HFFc6 (cell line): Measurements from ENCODE around the gene ADK. TPM values are rescaled to one million over a fixed set of nuclear protein-coding genes. Genes with fewer than 3 reads are reported as not detected.
"Not testable (repeated sequence)": the region's sequence is repeated elsewhere in the genome, so short reads cannot be mapped to it uniquely, and the experiment has no call there.

ENCODE experiments used
- DNase-seq: peaks from one replicate; pipeline ENCODE4 v3.0.0-alpha.2; 2018
- H3K27ac Mint-ChIP-seq: 2 replicates; pipeline ENCODE4 v1.8.0; 2020; ENCODE audit warnings: mild to moderate bottlenecking, mixed read lengths
- H3K27me3 Mint-ChIP-seq: 2 replicates; pipeline ENCODE4 v1.8.0; 2021; ENCODE audit warnings: mild to moderate bottlenecking, moderate library complexity, mixed read lengths; ENCODE audit not compliant: insufficient read depth
- H3K36me3 Mint-ChIP-seq: 2 replicates; pipeline ENCODE4 v1.8.0; 2021; ENCODE audit warnings: low read depth, mixed read lengths
- H3K4me1 Mint-ChIP-seq: 2 replicates; pipeline ENCODE4 v1.8.0; 2020; ENCODE audit warnings: low read depth, mixed read lengths
- H3K4me3 Mint-ChIP-seq: 2 replicates; pipeline ENCODE4 v1.8.0; 2020; ENCODE audit warnings: mild to moderate bottlenecking, moderate library complexity, mixed read lengths
- H3K9me3 Mint-ChIP-seq: 2 replicates; pipeline ENCODE4 v1.8.0; 2020; ENCODE audit warnings: mild to moderate bottlenecking, mixed read lengths
- CTCF ChIP-seq: fragments of 200-600 bp; sonication (generic); IDR thresholded peaks from 2 replicates; pipeline ENCODE4 v1.5.0; 2021; ENCODE audit warnings: antibody characterized with exemption, mild to moderate bottlenecking
- total RNA-seq, 6 experiments: library from RNA; stranded (reverse); fragmentation: NEBNext Ultra II Directional; extraction: Animal tissue kit (Norgen Biotek cat#: 25700); gene quantifications; 2 replicates in 1 of 6; 3 replicates in 5 of 6; pipeline ENCODE4 v1.2.3, GENCODE V29; 2021

ADK gene
- total RNA-seq, 6 experiments from 2014 or later, result 74.1 to 97.6 (median 86.0) TPM

GRCh38 chr10:74213019-74213418 is 62.0 kb downstream of the ADK start:
- peaks cover 2% of the 10 kb centered on the region; the same call in 1 of the 2 replicates for H3K36me3 Mint-ChIP-seq
- no peaks in the 10 kb centered on the region for H3K27me3 Mint-ChIP-seq
- H3K4me1 Mint-ChIP-seq, result peaks cover 10% of the 10 kb centered on the region
- no peak for DNase-seq
- peak overlapping the region; percentile 2; the same call in 1 of the 2 replicates for H3K27ac Mint-ChIP-seq
- no peaks in the 10 kb centered on the region for H3K9me3 Mint-ChIP-seq
- H3K4me3 Mint-ChIP-seq, result no peak overlapping the region
- no peak for TF ChIP-seq CTCF

- Mint-ChIP-seq H3K36me3 (peaks cover 7% of the 10 kb centered on the region; the same call in 1 of the 2 replicates), H3K4me3 (no peak overlapping the region), H3K9me3 (no peaks in the 10 kb centered on the region), H3K4me1 (peaks cover 10% of the 10 kb centered on the region), H3K27ac (peak overlapping the region; percentile 19; the same call in 1 of the 2 replicates), H3K27me3 (no peaks in the 10 kb centered on the region)
- peak; percentile 80 for TF ChIP-seq CTCF
- peak; percentile 26 for DNase-seq
Measured at GRCh38 chr10:74213571-74214162, 62.6 kb downstream of the ADK start.

- not testable (repeated sequence) for DNase-seq, H3K9me3 Mint-ChIP-seq, H3K36me3 Mint-ChIP-seq, H3K4me3 Mint-ChIP-seq, H3K27ac Mint-ChIP-seq, H3K27me3 Mint-ChIP-seq, H3K4me1 Mint-ChIP-seq
Measured at GRCh38 chr10:74217110-74217509, 66.1 kb downstream of the ADK start.

GRCh38 chr10:74222467-74222866 is 71.4 kb downstream of the ADK start:
- H3K4me3 Mint-ChIP-seq, H3K9me3 Mint-ChIP-seq, H3K27ac Mint-ChIP-seq, DNase-seq, H3K36me3 Mint-ChIP-seq, H3K27me3 Mint-ChIP-seq: not testable (repeated sequence)
- H3K4me1 Mint-ChIP-seq, result peaks cover 23% of the 10 kb centered on the region

- Mint-ChIP-seq H3K36me3 (peaks cover under 1% of the 10 kb centered on the region; the same call in 1 of the 2 replicates), H3K4me1 (peaks cover 34% of the 10 kb centered on the region), H3K4me3 (peak overlapping the region; percentile 49), H3K9me3 (no peaks in the 10 kb centered on the region), H3K27me3 (no peaks in the 10 kb centered on the region), H3K27ac (peak overlapping the region; percentile 69)
- TF ChIP-seq CTCF, result no peak
- DNase-seq, result peak; percentile 65
Measured at GRCh38 chr10:74223755-74224529, 72.9 kb downstream of the ADK start.

- Mint-ChIP-seq H3K9me3 (no peaks in the 10 kb centered on the region), H3K4me1 (peaks cover 53% of the 10 kb centered on the region), H3K4me3 (no peak overlapping the region), H3K27ac (peak overlapping the region; percentile 52; the same call in 1 of the 2 replicates), H3K27me3 (no peaks in the 10 kb centered on the region), H3K36me3 (peaks cover 4% of the 10 kb centered on the region; the same call in 1 of the 2 replicates)
- DNase-seq, result peak; percentile 35
- TF ChIP-seq CTCF, result no peak
Measured at GRCh38 chr10:74227697-74228424, 76.8 kb downstream of the ADK start.
